HG02678 (cell line): ENCODE measurements around the gene DENND1A.

ENCODE experiments used
- ATAC-seq: cut with Tn5 transposase; IDR thresholded peaks from one replicate; pipeline ENCODE4 v1.9.1; 2021; ENCODE audit warnings: mild to moderate bottlenecking, moderate library complexity; ENCODE audit not compliant: unreplicated experiment

The DENND1A gene

GRCh38 chr9:123382653-123383511 is 547.0 kb downstream of the DENND1A start:
- no peak for ATAC-seq

- no peak for ATAC-seq
Observed at GRCh38 chr9:123380852-123381705, 548.8 kb downstream of the DENND1A start.

- no peak for ATAC-seq
Observed at GRCh38 chr9:123378956-123379660, 550.8 kb downstream of the DENND1A start.

- ATAC-seq: no peak
Observed at GRCh38 chr9:123378025-123378424, 551.9 kb downstream of the DENND1A start.

- ATAC-seq: no peak
Observed at GRCh38 chr9:123377211-123377971, 552.5 kb downstream of the DENND1A start.

GRCh38 chr9:123376218-123377071 is 553.5 kb downstream of the DENND1A start:
- ATAC-seq: no peak

- ATAC-seq: no peak
Observed at GRCh38 chr9:123375469-123376132, 554.3 kb downstream of the DENND1A start.

GRCh38 chr9:123373946-123374345 is 556.0 kb downstream of the DENND1A start:
- no peak for ATAC-seq

GRCh38 chr9:123373447-123373923 is 556.4 kb downstream of the DENND1A start:
- no peak for ATAC-seq

- ATAC-seq: no peak
Observed at GRCh38 chr9:123372766-123373446, 557.0 kb downstream of the DENND1A start.

GRCh38 chr9:123371805-123372590 is 557.9 kb downstream of the DENND1A start:
- ATAC-seq: no peak

GRCh38 chr9:123371228-123371584 is 558.7 kb downstream of the DENND1A start:
- ATAC-seq: no peak

- no peak for ATAC-seq
Observed at GRCh38 chr9:123370526-123371227, 559.2 kb downstream of the DENND1A start.

GRCh38 chr9:123370108-123370507 is 559.8 kb downstream of the DENND1A start:
- ATAC-seq: no peak

GRCh38 chr9:123369296-123369695 is 560.6 kb downstream of the DENND1A start:
- ATAC-seq: no peak

- ATAC-seq: no peak
Observed at GRCh38 chr9:123368536-123369153, 561.3 kb downstream of the DENND1A start.

- no peak for ATAC-seq
Observed at GRCh38 chr9:123368023-123368422, 561.9 kb downstream of the DENND1A start.
